Activated gamma-delta T cell treated with anti-CD3 and anti-CD28 coated beads, Interleukin-2, amount 50 U/mL, for 16 hours (primary cell): ENCODE results near the gene PRKN.

Experiments used
- DNase-seq: peaks from one replicate; pipeline ENCODE4 v3.0.0-alpha.2; 2020; ENCODE audit warnings: low read depth

PRKN gene

GRCh38 chr6:161792851-161793493 is 934.6 kb downstream of the PRKN start:
- DNase-seq = no peak

- no peak for DNase-seq
These were observed 939.0 kb downstream of the PRKN start for GRCh38 chr6:161788531-161788930.

- no peak for DNase-seq
These were observed 955.4 kb downstream of the PRKN start for GRCh38 chr6:161772176-161772575.

GRCh38 chr6:161761966-161762365 is 965.6 kb downstream of the PRKN start:
- no peak for DNase-seq

- DNase-seq = no peak
These were observed 972.5 kb downstream of the PRKN start for GRCh38 chr6:161755080-161755479.

GRCh38 chr6:161750686-161751085 is 976.9 kb downstream of the PRKN start:
- no peak for DNase-seq

- no peak for DNase-seq
These were observed 978.0 kb downstream of the PRKN start for GRCh38 chr6:161749576-161749975.

- DNase-seq = no peak
These were observed 978.8 kb downstream of the PRKN start for GRCh38 chr6:161748535-161749416.

GRCh38 chr6:161747506-161747905 is 980.1 kb downstream of the PRKN start:
- DNase-seq = no peak

- DNase-seq = no peak
These were observed 981.9 kb downstream of the PRKN start for GRCh38 chr6:161745594-161746141.

GRCh38 chr6:161745128-161745527 is 982.4 kb downstream of the PRKN start:
- DNase-seq = no peak

- no peak for DNase-seq
These were observed 983.1 kb downstream of the PRKN start for GRCh38 chr6:161744211-161745067.

GRCh38 chr6:161743509-161744178 is 983.9 kb downstream of the PRKN start:
- DNase-seq = no peak

GRCh38 chr6:161740486-161740885 is 987.1 kb downstream of the PRKN start:
- DNase-seq = no peak

- DNase-seq = no peak
These were observed 990.7 kb downstream of the PRKN start for GRCh38 chr6:161736781-161737292.

GRCh38 chr6:161736326-161736725 is 991.2 kb downstream of the PRKN start:
- no peak for DNase-seq

- DNase-seq = no peak
These were observed 995.0 kb downstream of the PRKN start for GRCh38 chr6:161732594-161732993.

GRCh38 chr6:161727083-161727833 is 1000.3 kb downstream of the PRKN start:
- no peak for DNase-seq

GRCh38 chr6:161722394-161722793 is 1005.2 kb downstream of the PRKN start:
- DNase-seq = no peak

- no peak for DNase-seq
These were observed 1006.1 kb downstream of the PRKN start for GRCh38 chr6:161721511-161721910.

- DNase-seq = no peak
These were observed 1011.4 kb downstream of the PRKN start for GRCh38 chr6:161716176-161716575.
